ENCODE results near the gene TTC22.

The TTC22 gene

DNA sequence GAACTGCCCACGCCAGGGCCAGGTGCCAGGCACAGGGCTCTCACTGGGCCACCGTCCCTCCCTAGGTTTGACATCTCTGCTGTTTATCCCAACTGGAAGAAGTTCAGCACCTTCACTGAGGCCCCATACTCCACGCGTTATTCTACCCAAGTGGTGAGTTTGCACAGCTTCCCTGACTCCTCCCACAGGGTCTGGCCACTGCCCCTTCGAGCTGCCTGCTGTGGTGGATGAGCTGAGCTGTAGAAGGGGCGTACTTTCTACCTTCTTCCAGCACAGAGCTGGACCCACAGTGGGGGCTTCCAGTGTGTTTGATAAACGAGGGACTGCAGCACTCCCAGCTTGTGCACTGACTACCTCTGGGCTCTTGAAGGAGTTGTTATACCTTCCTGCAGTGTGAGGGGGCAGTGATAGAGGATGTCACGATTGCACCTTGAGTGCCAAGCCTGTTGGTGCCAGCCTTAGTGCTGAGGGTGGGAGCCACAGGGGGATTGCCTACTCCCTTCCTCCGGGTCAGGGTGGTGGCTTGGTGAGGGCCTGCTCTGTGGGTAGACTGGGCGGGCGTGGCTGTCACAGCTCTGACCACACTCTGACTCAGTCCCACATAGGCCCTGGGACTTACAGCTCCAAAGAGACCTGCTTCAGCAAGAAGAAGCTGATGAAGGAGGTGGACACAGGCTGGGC is 5.9 kb upstream of the TTC22 start:
- DNase-seq = no peak

DNA sequence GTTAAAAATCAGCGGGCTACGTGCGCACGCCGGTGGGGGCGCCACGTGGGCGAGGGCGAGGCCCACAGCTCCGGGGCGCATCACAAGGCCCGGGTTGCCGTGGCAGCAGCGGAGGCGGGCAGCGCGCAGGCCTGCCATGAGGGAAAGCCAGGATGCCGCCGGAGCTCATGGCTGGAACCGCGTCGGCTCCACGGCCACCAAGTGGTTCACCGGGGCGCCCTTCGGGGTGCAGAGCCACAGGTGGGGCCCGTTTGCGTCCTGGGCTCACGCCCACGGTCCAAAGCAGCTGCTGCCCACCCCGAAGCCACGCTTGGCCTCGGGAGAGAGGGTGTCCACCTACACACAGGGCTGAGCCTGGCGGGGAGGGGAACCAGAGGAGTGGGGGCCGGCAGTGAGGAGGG is 4.9 kb upstream of the TTC22 start:
- no peak for DNase-seq

DNA sequence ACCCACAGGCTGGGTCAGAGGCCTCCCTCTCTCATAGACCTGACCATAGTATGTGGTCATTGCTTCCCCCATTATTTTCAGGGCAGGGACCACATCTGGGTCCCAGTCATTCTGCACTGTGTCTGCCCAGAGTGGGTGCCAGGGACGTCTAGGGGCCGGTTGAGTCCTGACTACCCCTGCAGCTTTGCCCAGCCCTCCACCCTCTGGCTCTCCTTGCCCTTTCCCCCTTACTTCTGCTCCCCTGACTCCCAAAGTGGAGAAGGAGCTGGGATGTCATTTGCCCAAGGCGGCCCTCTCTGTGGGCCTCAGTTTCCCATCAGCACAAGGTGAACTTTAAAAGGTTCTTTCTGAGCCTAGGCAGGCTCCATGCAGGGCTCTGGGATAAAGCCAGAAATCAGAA is 4.3 kb upstream of the TTC22 start:
- no peak for DNase-seq

DNA sequence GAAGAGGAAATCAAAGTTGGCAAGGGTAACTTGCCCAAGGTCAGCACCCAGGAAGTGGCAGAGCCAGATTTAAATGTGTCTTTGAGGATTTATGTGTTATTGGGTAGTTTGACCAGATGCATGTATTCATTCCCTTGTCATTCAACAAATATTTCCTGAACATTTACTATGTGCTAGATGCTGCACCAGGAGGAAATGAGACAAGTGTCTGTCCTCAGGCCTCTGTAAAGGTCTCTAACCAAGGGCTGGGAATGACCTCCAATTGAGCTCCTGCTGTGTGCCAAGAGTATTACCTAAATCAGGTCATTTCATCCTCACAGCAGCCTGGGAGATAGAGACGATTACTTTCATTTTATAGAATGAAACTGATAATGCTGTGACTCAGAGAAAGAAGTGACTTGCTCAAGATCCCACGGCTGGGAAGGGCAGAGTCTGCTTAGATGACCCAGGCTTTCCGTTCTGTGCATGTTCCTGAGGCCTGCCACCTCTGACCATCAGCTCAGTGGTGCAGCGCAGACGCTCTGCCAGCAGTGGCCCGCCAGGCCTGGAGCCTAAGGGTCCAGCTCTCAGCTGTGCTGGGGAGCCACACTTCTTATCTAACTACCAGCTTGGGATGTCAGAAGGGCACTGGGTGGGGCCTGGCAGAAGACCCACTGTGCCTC is 3.5 kb upstream of the TTC22 start:
- DNase-seq = no peak

DNA sequence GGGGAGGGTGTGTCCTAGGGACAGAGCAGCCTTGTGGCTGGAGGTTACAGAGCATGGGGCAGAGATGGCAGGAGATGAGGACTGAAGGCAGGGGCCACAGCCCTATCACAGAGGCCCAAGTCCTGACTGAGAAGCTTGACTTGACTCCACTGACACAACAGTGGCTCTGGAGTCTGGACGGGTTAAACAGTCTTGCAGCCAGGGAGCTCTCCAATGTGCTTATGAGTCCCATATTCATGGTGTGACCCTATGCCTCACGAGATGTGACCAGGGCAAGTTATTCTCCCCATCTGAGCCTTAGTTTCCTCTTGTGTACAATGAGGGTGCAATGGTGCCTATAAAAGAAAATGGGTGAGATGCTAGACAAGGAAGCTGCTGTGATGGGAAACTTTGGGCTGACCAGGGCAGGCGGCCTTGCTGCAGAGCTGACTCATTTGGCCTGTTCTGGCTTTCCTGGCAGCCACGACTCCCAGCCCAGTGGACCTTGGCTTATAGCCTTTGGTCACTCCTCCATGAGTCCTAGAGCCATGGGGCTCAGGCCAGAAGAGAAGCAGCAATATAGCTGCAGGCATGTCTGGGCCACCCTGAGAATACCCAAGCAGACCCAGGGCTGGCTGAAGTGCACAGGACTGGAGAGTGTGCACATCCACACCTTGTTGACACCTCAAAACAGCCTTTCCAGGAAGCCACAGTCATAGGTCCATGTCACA is 2.8 kb upstream of the TTC22 start:
- no peak for DNase-seq

DNA sequence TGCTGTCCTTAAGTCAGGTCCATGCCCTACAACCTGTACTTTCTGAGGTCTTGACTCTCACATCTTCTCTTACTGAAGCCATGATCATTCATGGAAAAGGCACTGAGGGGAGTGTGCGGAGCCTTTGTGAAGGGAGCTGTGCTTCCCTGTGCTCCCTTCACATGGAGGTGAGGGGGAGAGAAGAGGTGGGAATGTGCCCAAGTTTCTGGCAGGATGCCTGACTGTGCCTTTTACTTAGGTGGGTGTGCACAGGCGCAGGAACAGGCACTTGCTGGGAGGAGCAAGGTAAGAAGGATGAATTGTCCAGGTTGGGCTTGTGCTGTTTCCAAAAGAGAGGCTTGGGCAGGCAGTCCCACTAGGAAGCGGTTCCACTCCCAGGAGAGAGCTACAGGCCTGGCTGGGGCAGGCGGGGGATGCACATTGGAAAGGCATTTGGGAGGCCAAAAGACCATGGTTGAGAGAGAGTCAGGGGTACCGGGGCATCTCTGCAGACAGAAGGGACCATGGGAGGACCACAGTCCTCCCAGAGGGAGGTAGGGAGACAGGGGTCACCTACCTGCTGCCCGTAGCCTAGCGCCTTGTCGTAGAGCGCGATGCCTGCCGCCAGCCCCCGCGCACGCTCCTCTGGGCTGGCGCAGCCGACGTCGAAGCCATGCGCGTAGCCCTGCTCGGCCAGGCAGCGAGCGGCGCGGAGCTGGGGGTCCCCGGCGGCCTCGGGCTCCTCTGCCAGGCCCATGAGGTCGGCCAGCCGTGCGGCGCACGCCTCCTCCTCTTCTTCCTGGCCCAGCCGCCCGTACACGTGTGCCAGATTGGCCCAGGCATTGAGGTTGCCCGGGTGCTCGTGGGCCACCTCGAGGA is 853 bp downstream of the TTC22 start:
- DNase-seq = no peak

DNA sequence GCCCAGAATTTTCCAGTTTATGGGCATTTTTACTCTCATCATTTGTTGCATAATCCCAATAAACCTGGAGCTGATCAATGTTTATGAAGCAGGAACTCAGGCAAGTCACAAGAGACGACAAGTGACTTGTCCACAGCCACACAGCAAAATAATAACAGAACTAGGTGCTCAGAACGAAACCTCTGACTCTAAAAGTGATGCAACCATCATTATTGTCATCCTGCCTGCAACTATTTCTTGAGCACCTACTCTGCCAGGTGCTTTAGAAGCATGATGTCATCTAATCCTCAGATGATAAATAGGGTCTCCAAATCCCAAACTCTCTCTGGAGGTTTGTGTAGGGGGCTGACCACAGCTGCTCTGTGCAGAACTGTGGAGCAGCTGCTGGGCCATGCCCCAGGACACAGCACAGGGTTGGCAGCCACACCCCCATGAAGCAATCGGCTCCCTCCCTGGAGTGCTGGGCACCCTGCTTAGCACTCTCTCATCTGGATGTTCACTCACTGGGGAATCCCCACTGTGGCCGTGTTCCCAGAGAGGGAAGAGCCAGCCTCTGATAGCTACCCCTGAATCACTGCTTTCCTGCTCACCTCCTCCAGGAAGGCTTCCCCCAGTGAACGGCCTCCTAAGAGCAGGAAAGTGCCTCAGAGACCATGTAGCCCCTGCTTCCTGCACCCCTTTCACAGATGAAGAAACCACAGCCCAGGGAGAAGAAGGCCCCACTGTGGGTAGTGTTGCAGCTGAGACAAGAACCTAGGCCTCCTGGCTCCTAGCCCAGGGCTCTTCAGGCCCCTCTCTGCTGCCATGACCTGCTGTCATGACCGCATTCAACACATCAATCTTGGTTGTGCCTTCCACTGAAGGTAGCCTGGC is 2.1 kb downstream of the TTC22 start:
- DNase-seq = no peak

DNA sequence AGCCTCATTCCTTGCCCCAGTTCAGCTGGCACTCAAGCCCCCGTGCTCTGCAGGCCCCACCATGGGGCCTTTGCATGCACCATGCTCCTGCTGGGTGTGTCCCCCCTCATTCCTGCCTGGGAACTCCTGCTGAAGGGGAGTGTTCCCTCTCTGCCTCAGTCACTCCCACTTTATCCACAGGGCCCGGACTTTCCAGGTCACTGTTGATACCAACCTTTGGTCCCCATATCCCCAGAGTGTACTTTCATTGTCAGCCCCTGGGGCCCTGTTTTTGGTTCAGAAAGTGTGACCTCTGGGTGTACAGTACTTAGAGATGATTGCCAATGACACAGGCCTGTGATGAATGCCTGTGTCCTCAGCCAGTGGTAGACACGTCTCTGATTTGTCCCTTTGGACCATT is 2.9 kb downstream of the TTC22 start:
- no peak for DNase-seq

DNA sequence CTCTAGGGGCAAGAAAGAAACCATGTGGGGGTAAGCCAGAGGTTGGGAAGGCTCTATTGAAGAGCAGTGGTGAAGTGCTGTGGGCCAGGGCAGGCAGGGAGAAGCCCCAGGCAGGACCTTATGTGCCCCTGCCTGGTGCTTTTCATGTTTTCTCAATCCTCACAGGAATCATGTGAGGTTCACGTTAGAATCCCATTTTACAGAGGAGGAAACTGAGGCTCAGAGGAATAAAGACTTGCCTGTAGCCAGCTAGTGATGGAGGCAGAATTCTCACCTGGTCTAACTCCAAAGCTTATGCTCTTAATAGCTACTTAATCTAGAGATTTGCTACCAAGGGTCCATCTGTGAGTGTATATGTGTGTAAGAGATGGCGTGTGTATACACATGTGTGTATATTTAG is 4.2 kb downstream of the TTC22 start:
- DNase-seq = no peak

DNA sequence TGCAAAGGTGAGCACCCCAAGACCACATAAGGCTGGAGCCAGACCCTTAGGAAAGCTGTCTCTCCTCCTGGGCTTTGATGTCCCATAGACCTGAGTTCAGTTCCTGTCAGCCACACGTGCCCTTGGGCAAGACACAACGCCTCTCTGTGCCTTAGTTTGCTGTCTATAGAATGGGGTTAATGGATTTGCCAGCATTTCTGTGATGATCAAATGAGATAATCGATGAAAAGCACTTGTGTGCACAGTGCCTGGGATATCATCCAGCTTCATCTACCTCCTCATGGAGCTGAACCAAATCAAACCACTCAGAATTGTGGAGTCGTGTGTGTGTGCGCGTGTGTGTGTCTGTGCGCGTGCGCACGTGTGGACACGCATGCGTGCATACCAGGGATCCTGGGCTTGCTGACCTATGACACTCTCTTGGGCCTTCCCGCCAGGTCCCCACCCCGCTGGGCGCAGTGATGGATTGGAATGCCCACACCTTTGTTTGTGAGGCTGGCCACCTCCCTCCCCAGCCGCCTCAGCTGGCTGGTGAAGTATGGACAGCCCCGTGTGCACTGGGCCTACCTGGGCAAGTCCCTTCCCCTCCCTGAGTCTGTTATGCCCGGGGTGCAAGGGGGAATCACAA is 5.2 kb downstream of the TTC22 start:
- no peak for DNase-seq

DNA sequence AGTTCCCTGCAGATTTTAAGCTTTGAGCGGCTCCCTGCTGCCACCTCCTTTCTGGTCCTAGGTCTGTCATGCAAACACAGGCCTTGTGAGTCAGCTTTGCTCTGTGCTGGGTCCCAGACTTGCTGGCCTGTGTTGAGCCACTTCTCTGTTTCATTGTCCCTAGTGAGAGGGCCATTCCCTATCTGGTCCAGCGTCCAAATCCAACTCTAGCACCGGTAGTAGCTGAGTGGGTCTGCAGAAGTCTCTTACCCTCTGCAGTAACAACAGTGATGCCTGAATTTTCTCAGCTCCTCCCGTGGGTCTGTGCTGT is 5.8 kb downstream of the TTC22 start:
- DNase-seq = no peak

DNA sequence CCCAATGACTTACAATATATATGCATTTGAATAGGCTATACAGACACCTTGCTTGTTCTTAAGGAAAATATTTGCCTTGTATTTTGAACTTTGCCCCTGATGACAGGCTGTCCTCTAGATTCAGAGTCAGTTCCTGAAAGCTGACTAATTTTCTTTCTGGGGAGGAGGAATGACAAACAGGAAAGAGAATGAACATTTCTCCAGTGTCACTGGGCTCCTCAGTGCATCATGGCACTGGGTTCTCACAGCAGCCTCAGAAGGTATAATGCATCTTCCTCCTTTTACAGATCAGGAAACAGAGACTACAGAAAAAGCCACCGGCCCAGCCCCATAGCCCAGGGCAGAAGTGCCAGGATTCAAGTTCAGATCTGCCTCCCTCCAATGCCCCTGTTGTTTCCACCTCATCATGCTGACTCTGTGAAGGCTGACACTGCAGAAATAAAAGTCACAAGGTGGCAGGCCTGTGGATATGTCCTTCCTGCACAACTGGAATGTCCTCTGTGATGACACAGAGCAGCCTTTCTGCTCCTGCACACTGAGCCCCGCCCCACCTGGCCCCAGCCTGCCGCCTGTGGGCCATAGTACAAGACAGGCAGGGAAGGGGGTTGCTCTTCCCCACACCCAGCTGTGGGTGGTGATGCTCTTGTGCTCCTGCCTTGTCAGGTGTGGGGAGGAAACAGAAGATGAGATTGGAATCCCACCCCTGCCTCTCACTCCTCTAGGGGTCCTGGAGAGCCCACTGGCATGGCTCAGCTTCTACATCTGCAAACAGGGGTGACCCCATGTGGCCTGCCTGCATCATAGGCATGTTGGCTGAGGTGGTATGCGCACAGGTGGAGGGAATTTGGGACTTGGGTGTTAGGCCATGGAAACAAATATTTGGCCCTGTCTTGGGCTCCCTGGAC is 6.4 kb downstream of the TTC22 start:
- no peak for DNase-seq

DNA sequence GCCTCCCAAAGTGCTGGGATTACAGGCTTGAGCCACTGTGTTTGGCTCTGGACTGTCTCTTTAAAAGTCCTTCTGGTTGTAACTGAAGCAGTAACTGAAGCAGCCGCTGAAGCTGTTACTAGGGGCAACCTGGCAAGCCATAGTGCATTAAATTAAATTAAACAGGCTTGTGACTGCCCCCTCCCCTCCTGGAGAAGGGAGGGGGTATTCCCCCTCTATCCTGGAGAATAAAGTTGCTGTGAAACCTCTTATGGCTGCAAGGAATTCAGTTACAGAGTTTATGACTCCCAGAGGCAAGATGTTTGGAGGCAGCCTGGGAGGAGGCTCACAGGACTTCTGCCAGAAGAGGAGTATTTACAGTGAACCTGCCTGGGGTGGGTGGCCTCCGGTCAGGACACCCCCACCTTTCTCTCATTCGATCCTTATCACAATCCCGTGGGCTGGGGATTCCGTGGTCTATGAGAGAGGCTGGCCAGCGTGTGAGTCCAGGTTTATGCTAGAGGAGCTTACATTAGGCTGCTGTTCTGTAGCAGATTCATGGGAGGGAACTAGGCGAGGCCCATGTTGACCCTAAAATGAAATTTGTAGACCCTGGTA is 8.3 kb downstream of the TTC22 start:
- peak; percentile 84 for DNase-seq

DNA sequence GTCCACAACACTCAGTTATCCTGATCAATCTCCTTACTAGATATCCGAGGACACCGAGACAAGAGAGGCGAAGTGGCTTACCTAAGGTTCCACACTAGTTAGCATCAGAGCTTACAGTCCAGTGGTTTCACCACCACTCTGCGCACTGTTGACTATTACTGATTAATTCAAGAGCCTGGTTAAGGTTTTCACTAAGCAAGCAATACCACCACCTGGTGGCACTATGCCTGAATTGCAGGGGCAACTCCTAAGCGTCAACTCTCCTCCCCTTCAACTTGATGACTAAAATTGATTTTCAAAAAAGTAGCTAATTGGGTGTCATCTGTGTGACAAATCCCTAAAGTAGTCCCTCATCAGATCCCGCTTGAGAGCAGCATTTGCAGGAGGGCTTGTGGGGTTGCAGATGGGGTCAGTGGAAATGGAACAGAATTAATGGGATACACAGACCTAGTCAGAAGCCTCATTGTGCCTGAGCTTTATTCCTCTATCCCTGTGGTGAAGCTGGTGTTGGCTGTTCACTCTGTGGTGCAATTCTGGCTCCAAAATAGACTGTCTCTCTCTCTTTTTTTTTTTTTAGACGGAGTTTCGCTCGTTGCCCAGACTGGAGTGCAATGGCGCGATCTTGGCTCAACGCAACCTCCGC is 9.1 kb downstream of the TTC22 start:
- no peak for DNase-seq

DNA sequence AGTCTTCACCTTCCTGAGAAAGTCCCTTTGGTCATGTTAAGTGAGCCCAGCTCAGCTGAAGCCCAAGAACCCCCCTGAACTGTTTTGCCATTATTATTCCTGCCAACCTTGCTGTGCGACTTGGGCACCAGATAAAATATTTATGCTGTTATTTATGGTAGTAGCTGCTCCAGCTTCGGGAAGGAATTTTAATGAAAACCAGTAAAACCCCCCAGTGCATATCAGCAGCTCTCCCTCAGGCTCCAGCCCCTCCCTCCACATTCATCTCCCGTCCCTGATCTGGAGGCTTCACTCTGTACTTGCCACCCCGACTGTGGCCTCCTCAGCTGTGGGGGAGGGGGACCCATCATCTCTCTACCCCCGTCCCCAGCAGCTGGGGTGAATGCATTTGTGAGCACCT is 12.7 kb downstream of the TTC22 start:
- no peak for DNase-seq

DNA sequence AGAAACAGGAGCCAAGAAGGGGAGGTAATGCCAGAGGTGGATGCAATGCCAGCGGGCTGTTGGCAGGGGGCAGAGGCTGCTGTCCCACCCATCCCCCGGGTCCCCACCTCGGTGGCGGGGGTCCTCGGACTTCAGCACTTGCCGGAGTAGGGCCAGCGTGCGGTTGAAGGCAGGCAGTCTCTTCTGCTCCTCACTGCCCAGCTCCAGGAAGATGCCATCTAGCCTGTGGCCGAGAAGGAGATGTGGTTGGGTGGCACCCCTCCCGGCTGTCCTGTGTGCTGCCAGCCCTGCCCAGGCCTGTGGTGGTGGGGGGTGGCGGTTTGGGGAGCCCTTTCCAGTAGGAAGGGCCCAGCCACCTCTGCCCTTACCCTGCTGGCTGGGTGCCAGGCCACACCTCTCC is 13.5 kb downstream of the TTC22 start:
- no peak for DNase-seq

DNA sequence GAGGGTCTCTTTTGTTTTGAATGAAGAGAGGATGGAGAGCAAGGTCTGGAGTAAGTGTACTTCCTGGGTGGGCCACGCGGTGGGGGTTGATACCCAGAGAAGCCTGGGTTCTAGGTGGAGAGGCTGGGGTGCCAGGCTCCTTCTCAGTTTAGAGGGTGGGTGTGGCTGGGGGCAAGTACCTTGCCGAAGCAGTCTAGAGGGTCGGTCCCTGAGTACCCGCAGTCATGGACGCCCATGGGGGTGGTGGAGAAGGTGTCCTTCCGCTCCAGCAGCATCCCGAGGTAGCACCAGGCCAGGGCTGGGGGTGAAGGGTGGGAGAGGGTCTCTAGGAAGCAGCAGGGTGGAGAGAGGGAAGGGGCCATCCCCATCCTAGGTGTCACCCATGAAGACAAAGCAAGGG is 14.3 kb downstream of the TTC22 start:
- DNase-seq = no peak

DNA sequence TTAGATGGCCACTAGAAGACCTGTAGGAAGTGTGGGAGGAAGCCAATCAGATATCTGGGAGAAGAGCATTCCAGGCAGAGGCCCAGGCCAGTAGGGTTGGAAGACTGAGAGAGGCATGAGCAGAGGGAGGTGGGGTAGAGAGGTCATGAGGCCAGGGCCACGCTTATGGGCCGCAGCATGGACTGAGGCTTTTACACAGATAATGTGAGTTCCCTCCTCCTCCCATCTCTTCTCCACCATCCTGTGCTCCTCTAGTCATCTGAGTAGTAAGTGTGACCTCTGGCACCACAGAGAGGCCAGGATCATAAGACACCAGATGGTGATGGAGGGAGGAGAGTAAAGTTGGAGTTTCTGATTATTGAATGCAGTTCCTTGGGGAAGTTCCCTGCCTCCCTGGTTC is 17.1 kb downstream of the TTC22 start:
- DNase-seq = no peak

DNA sequence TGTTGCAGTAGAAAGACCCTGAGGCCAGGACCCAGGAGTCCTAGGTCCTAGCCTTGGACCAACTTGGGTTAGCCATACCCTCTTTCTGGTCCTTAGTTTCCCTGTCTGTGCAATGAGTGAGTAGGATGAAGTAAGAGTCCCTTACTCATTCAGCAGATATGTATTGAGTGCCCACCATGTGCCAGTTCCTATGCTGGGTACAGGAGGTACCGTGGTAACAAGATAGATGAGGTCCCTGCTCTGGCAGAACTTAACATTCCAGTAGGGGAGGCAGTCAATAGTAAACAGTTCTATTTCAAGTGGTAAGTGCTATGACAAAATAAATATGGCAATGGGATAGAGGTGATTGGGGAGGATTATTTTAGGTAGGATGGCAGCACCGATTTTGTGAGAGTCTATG is 18.5 kb downstream of the TTC22 start:
- DNase-seq = no peak

DNA sequence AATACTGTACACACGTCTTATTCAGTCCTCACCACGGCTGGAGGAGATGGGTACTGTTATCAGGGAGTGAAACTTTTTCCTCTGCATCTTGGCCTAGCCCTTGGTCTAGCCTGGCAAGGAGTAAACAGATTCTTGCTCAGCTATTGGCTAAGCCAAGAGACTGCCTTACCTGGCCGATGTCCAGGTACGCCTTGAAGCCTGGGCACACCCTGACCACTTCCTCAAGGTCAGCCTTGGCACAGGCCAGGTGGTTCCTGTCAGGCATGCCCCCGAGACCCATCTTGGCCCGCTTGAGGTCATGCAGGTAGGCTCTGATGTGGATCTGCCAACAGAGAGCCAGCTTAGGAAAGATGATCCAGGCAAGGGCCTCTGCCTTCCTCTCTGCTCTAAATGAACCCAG is 19.0 kb downstream of the TTC22 start:
- no peak for DNase-seq
